Fibroblast of the aortic adventitia (primary cell): ENCODE results near the gene GBX1. TPM values are rescaled to one million over a fixed set of nuclear protein-coding genes. Genes with fewer than 3 reads are reported as not detected.
A peak's percentile ranks its signal among the peaks of the same experiment; 100 is the strongest.

Experiments used
- DNase-seq: peaks from one replicate; pipeline ENCODE4 v3.0.0-alpha.2; 2010; ENCODE audit warnings: low read depth
- H3K4me3 ChIP-seq: 2 replicates; pipeline ENCODE4 v1.5.1; 2011; ENCODE audit warnings: low read depth, mild to moderate bottlenecking, control low read depth, low read length, moderate library complexity
- total RNA-seq: library from RNA; depleted of rRNA; stranded (reverse); fragments of >200 nt; gene quantifications from 2 replicates; pipeline ENCODE4 v1.2.3, GENCODE V29; 2012; ENCODE audit warnings: low replicate concordance
- TF ChIP-seq, protein P1 (sequence below): IDR thresholded peaks from 2 replicates; pipeline ENCODE4 v1.5.1; 2011; ENCODE audit warnings: mild to moderate bottlenecking, low read length, control low read depth, inconsistent platforms; ENCODE audit not compliant: insufficient read depth

The GBX1 gene
- total RNA-seq, 1 donor: not detected

DNA sequence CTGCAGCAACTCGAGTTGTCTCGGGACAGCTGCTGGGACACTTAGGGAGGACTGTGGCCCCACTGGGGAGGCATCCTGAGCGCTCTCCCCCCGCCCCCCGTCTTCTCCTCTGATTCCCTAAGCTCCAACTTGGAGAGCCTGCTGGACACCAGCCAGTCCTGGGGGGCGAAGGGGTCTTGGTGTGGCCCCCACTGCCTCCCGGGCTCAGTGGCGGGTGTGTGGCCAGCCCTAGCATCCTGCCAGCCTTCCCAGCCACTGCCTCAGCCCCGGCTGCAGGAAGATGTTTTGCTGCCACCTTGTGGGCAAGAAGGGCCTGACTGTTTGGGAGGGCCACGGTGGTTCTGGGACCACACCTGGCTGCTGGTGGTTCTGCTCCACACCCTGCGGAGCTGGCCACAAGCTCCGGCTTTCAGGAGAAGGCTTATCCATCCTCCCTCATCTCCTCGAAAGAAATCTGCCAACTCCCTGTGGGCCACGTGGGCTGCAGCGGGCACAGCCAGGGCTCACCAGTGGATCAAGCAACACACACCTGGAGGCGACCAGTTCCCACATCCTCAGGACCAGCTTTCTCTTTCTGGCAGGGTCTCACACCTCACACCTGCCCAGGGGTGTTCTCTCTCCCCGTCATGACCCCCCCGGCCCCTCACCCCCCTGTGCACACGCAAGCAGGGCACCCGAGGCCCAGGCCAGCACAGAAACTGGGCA, 56.4 kb downstream of the GBX1 start:
- no peak overlapping the region for H3K4me3 ChIP-seq
- peak; percentile 72 for DNase-seq
- TF ChIP-seq, protein P1, sequence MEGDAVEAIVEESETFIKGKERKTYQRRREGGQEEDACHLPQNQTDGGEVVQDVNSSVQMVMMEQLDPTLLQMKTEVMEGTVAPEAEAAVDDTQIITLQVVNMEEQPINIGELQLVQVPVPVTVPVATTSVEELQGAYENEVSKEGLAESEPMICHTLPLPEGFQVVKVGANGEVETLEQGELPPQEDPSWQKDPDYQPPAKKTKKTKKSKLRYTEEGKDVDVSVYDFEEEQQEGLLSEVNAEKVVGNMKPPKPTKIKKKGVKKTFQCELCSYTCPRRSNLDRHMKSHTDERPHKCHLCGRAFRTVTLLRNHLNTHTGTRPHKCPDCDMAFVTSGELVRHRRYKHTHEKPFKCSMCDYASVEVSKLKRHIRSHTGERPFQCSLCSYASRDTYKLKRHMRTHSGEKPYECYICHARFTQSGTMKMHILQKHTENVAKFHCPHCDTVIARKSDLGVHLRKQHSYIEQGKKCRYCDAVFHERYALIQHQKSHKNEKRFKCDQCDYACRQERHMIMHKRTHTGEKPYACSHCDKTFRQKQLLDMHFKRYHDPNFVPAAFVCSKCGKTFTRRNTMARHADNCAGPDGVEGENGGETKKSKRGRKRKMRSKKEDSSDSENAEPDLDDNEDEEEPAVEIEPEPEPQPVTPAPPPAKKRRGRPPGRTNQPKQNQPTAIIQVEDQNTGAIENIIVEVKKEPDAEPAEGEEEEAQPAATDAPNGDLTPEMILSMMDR: peak; percentile 90

DNA sequence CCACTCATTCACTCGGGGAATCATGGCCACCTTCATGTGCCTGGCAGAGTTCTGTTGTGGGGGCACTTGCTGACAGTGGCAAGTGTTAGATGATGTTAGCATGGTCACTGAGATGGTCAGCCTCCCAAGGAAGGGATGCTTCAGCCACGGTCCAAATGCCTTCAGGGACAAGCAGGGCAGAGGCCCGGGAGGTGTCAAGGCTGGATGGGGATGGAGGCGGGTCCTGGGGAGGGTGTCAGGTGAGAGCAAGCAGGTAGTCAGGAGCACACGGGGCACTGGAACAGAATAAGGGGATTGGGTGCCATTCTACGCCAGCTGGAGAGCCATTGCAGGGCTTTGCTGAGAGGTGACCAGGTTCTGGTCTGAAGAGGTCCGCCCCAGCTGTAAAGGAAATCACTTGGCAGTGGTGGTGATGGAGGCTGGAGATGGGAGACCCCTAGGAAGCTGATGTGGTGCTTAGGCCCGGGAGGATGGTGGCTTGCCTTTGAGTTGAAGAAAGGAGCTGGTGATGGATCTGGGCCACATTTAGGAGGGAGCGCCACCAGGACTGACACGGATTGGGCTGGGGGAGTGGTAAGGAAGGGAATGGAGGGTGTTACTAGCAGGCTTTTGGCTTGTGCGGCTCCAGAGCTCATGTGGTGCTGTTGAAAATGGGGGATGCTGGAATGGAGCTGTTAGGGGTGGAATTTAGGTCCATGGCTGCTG, 57.1 kb downstream of the GBX1 start:
- H3K4me3 ChIP-seq: no peak overlapping the region
- no peak for DNase-seq
- TF ChIP-seq, protein P1: no peak

DNA sequence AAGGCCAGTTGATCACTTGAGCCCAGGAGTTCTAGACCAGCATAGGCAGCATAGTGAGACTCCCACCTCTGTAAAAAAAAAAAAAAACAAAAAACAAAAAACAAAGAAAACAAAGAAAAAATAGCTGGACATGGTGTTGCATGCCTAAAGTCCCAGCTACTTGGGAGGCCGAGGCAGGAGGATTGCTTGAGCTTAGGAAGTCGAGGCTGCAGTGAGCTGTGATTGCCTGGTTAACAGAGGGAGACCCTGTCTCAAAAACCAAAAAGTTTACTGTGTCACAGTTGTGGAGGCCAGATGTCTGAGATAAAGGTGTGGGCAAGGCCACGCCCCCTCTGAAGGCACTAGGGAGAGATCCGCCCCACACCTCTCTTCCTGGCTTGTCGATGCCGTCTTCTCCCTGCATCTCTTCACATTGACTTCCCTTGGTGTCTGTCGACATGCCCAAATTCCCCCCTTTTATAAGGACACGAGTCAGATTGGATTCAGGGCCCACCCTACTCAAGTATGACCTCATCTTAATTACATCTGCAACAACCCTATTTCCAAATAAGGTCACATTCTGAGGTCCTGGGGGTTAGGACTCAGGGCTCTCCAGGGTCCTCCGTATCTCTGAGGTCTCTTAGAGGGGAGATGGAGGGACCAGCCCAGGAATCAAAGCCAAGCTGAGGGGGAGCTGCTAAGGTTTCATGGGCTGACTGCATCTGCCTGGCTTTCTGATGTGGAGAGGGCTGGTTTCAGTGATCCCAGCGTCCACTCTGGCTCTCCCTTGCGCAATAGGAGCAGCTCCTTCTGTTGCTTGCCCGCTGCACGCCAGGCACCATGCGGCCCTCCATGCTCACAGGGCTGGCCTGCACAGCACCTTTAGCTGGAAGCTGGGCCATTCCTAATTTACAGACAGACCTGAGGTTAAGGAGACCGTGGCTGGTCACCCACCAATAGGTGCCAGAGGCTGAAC, 58.1 kb downstream of the GBX1 start:
- no peak overlapping the region for H3K4me3 ChIP-seq
- TF ChIP-seq, protein P1: no peak
- peak; percentile 73 for DNase-seq

GRCh38 chr7:151107882-151108281, 59.6 kb downstream of the GBX1 start:
- TF ChIP-seq, protein P1: no peak
- H3K4me3 ChIP-seq: no peak overlapping the region
- no peak for DNase-seq

GRCh38 chr7:151104411-151105235, 62.9 kb downstream of the GBX1 start:
- peak; percentile 65 for DNase-seq
- TF ChIP-seq, protein P1: no peak
- H3K4me3 ChIP-seq: no peak overlapping the region

DNA sequence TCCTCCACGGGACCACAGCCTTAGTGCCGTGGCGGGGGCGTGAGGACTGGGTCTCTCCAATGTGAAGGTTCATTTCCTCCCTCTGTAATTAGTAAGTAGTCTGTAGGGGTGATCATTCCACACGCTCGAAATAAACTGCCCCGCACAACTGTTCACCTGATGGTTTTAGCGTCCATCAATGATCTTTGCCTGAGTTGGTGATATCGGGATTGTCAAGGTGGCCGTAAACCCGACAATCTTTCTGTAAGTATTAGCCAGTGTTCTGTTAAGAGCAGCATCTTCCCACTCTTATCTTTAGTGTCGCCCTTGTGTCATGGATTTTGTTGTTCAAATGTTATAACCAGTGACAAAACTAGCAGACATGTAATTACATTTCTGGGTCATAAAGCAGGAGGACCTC, 63.5 kb downstream of the GBX1 start:
- TF ChIP-seq, protein P1: no peak
- DNase-seq: no peak
- H3K4me3 ChIP-seq: no peak overlapping the region
